ENCODE results near the gene TFG.

GRCh38 chr3:100775669-100776068 lies 66.4 kb downstream of the TFG start:
- no peak for TF ChIP-seq CREB1 (CRISPR knock-in tag; IDR thresholded peaks at IDR 0.05; ENCODE audit: low read depth)
- no peak for TF ChIP-seq EZH2 (IDR thresholded peaks at IDR 0.05; ENCODE audit: low read depth, unreplicated experiment)
- no peak for TF ChIP-seq CTCF (conservative IDR thresholded peaks at IDR 0.05; ENCODE audit: low read depth in 2 of 2)
- no peak for TF ChIP-seq ZNF462 (CRISPR knock-in tag; IDR thresholded peaks at IDR 0.05)
- TF ChIP-seq JUNB (IDR thresholded peaks at IDR 0.05; ENCODE audit: unreplicated experiment), result no peak
- TF ChIP-seq, protein P1, sequence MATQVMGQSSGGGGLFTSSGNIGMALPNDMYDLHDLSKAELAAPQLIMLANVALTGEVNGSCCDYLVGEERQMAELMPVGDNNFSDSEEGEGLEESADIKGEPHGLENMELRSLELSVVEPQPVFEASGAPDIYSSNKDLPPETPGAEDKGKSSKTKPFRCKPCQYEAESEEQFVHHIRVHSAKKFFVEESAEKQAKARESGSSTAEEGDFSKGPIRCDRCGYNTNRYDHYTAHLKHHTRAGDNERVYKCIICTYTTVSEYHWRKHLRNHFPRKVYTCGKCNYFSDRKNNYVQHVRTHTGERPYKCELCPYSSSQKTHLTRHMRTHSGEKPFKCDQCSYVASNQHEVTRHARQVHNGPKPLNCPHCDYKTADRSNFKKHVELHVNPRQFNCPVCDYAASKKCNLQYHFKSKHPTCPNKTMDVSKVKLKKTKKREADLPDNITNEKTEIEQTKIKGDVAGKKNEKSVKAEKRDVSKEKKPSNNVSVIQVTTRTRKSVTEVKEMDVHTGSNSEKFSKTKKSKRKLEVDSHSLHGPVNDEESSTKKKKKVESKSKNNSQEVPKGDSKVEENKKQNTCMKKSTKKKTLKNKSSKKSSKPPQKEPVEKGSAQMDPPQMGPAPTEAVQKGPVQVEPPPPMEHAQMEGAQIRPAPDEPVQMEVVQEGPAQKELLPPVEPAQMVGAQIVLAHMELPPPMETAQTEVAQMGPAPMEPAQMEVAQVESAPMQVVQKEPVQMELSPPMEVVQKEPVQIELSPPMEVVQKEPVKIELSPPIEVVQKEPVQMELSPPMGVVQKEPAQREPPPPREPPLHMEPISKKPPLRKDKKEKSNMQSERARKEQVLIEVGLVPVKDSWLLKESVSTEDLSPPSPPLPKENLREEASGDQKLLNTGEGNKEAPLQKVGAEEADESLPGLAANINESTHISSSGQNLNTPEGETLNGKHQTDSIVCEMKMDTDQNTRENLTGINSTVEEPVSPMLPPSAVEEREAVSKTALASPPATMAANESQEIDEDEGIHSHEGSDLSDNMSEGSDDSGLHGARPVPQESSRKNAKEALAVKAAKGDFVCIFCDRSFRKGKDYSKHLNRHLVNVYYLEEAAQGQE (IDR thresholded peaks at IDR 0.05; ENCODE audit: unreplicated experiment), result no peak
- no peak for TF ChIP-seq POLR2AphosphoS5 (IDR thresholded peaks at IDR 0.05; ENCODE audit: low read depth)
- TF ChIP-seq EZH2phosphoT487 (IDR thresholded peaks at IDR 0.05; ENCODE audit: unreplicated experiment), result no peak
- no peak for TF ChIP-seq ZNF114 (CRISPR knock-in tag; IDR thresholded peaks at IDR 0.05)
- TF ChIP-seq, protein P2, sequence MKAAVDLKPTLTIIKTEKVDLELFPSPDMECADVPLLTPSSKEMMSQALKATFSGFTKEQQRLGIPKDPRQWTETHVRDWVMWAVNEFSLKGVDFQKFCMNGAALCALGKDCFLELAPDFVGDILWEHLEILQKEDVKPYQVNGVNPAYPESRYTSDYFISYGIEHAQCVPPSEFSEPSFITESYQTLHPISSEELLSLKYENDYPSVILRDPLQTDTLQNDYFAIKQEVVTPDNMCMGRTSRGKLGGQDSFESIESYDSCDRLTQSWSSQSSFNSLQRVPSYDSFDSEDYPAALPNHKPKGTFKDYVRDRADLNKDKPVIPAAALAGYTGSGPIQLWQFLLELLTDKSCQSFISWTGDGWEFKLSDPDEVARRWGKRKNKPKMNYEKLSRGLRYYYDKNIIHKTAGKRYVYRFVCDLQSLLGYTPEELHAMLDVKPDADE (IDR thresholded peaks at IDR 0.05), result no peak
- no peak for TF ChIP-seq STAT1 (IDR thresholded peaks at IDR 0.05; ENCODE audit: unreplicated experiment)
- no peak for TF ChIP-seq NANOG (IDR thresholded peaks at IDR 0.05; ENCODE audit: borderline replicate concordance)
- TF ChIP-seq ZNF331 (CRISPR knock-in tag; IDR thresholded peaks at IDR 0.05; ENCODE audit: low read depth), result no peak
